ENCODE results near the gene DLX6. TPM values are rescaled to one million over a fixed set of nuclear protein-coding genes. Genes with fewer than 3 reads are reported as not detected.

The DLX6 gene
- polyA plus RNA-seq, 3 donors, result not detected

DNA sequence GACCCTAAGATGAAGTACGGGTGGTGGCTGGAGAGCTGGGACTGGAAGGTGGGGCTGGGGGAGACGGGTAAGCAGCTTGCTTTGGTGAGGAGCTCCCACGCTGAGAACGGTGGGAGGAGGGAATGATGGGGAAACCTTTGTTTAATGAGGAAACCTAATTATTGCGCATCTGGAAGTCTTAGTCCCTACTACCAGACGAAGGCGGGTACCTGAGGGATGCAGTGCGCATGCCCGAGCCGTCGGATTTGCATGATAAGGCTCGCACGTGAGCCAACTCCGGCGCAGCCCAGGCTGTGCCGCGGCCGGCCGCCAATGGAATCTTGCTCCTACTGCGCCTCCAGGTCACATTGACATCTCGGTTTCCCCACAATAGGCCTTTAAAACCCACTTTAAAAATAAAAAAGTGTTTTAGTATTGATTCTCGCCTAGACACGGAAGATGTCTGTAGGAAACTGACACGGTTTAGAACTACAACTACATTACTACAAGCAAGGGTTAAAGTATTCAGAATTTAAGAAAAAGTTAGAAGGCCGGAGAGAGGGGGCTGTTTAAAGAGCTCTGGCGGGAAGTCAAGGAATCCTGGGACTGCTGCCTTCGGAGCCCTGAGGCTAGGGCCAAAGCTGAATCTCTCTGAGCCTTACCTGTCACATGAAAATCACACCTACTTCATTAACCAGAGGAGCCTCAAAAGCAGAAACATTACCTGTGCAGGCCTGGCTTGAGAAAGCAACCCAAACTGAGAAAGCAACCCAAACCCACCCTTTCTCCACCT, 12.1 kb upstream of the DLX6 start:
- 5 to 13% (median 11%) methylated on average over 27 of the region's 27 CpGs for WGBS, 3 donors
- no peak overlapping the region for H3K27ac ChIP-seq (ENCODE audit: low read depth, low read length)

GRCh38 chr7:96993980-96994379, 11.4 kb upstream of the DLX6 start:
- H3K27ac ChIP-seq (ENCODE audit: low read depth, low read length), result no peak overlapping the region
- WGBS, 3 donors, result 11 to 45% (median 35%) methylated on average over 1 of the region's 1 CpG

DNA sequence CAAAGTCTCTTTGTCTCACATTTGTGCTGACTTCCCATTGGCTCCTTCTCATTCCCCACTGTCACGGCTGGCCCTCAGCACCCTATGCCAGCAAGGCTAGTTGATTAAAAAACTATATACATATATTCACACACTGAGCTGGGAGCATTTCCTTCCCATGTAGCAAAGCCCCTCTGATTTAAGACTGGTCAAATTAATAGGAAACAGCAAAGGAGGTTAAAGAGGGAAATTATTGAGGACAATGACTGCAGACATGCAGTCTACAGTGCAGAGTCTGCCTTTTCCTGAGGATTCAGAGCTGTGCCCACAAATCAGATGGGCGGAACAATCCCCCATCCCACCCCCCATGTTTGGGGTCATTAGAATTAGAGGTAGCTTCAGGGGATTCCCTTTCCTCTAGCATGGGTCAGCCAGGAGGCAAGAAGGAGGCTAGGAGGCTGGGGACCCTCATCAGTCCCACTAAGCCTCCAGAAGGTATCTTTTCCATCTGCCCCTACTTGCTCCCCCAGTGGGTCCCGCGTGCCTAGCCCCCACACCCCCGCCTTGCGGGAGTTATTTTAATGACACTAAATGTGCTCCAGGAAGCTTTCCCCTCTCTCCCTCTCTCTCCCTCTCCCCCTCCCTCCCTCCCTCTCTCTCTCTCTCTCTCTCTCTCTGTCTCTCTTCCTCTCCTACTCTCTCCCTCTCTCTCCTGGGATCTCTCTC, 9.8 kb upstream of the DLX6 start:
- 1 to 6% (median 6%) methylated on average over 6 of the region's 6 CpGs for WGBS, 3 donors
- H3K27ac ChIP-seq (ENCODE audit: low read depth, low read length), result no peak overlapping the region

GRCh38 chr7:96996111-96996957, 9.0 kb upstream of the DLX6 start:
- WGBS, 3 donors, result 3 to 4% (median 3%) methylated on average over 32 of the region's 32 CpGs
- no peak overlapping the region for H3K27ac ChIP-seq (ENCODE audit: low read depth, low read length)

DNA sequence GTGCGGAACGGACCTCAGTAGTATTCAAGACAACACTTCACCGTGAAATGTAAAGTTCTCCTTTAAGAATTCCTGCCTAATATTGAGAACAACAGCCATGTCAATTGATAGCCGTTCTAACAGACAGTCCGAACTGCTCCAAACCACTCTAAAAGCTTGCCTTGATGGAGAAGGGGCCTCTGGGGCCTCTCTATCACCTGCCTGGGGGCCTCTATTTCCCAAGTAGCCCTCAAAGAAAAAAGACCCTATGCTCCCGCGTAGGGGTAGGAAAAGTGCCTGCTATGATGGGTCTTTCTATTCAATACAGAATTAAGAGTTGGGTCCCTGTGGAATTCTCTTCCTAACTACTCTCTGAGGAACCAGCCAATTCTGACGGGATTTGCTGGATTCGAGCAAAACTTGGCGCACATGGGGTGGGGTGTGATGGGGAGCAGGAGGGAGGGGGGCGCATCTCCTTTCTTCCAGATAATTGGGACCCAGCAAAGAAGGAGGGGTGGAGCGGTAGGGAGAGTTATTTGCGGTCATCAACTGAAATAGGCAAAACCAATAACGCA, 8.3 kb upstream of the DLX6 start:
- 4 to 11% (median 8%) methylated on average over 14 of the region's 14 CpGs for WGBS, 3 donors
- no peak overlapping the region for H3K27ac ChIP-seq (ENCODE audit: low read depth, low read length)

DNA sequence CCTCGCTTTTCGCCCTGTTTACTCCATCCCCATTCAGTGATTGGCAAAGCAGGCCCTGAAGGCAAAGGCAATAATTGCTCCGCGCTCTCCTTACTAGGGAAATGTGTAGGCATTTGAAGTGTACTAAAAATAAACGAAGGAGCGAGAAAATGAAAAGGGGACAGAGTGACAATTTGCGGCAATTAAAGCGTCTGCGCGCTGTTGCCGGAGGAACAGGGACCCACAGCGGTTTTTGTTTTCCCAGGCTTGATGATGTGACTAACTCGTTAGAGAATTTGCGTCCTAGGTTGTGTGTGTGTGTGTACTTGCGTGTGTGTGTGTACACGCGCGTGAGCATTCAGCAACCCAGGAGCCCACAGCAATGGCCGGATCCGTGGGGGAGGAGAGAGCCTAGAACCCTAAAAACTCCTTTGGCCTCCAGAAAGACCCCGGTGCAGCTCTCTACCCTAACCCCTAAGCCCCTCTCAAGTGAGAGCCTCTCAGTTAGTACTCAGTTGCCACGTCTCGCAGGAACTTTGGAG, 7.8 kb upstream of the DLX6 start:
- H3K27ac ChIP-seq (ENCODE audit: low read depth, low read length), result no peak overlapping the region
- WGBS, 3 donors, result 5 to 12% (median 9%) methylated on average over 23 of the region's 23 CpGs

DNA sequence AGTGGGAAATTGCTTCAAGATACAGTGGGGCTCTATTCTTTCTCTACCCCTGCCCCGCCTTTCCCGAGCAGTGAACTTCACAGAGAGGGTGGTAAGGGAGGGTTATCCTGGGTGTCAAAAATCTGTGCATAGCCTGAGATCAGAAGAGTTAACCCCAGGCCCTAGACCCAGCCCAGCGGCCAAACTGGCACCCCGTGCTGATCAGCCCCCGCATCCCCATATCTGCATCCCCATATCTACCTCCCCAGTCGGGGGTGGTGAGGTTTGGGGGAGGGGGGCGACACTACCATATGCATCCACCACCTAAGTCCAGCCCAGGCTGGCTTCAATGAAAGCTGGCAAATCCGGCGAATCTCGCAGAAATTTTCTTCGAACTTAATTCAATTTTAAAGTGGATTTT, 7.0 kb upstream of the DLX6 start:
- 2 to 10% (median 8%) methylated on average over 11 of the region's 11 CpGs for WGBS, 3 donors
- H3K27ac ChIP-seq (ENCODE audit: low read depth, low read length), result no peak overlapping the region

DNA sequence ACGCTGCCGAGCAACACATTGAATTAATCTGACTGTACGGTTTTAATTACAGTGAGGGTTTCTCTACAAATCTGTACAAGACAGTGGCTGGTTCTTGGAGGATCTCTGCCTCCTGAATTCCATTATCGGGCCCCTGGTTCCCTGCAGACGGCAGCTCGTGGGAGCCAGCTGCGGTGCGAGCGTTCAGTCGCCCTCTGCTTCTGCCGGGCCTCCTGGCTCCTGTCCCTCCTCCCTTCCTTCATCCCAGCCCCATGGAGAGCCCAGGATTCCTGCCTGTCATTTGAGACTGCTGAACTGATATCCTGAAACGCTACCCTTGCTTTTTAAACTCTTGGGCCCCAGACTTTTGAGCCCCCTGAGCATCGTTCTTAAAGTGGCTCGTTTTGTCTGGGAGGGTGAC, 6.6 kb upstream of the DLX6 start:
- no peak overlapping the region for H3K27ac ChIP-seq (ENCODE audit: low read depth, low read length)
- 2 to 6% (median 2%) methylated on average over 14 of the region's 14 CpGs for WGBS, 3 donors

- H3K27ac ChIP-seq (ENCODE audit: low read depth, low read length), result no peak overlapping the region
- WGBS, 3 donors, result 15 to 20% (median 16%) methylated on average over 3 of the region's 3 CpGs
Measured at GRCh38 chr7:97001221-97001620, 4.1 kb upstream of the DLX6 start.

DNA sequence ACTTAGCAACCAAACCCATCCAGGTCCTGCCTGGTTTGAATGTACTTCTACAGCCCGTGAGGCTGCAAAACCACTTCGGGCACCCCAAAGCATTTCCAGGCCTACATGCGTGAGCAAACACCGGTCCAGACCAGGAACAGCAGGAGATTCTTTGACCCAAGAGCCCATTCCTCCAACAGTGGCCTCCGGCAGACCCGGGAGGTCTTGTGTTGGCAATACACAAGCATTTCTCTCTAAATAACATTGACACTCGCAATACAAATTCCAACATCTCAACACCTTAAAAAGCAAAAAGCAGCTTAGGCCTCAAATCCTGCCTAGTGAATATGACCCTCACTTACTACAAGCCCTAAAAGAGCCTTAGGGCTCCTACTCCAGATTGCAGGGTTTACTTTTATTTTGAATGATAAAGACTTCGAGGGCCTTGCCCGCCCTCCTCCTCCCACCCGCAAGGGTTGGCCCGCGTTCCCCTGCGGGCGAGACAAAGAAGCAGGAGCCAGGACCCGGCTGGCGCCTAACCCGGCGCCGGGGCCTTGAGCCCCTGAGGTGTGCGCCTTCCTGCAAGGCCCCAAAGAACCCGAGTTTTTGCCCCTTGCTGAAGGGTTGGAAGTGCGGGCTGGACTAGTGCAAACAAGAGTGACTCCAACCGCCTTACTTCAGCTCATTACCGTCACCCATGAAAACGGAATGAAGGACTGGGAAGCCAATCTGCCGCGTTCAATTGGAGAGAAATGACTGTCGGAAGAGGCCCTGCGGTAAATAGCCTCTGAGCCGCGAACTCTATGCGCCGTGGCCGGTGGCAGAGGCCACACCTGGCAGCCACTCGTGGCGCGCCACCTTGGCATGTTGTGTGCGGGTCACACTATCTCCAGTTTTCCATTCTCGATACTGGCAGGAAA, 3.4 kb upstream of the DLX6 start:
- WGBS, 3 donors, result 23 to 32% (median 31%) methylated on average over 39 of the region's 39 CpGs
- no peak overlapping the region for H3K27ac ChIP-seq (ENCODE audit: low read depth, low read length)

- H3K27ac ChIP-seq (ENCODE audit: low read depth, low read length), result no peak overlapping the region
Measured at GRCh38 chr7:97002555-97003261, 2.6 kb upstream of the DLX6 start.

GRCh38 chr7:97003262-97004246, 1.8 kb upstream of the DLX6 start:
- WGBS, 3 donors, result 4 to 9% (median 9%) methylated on average over 49 of the region's 49 CpGs
- H3K27ac ChIP-seq (ENCODE audit: low read depth, low read length), result no peak overlapping the region

More at GRCh38 chr7:97002555-97003261, 2.6 kb upstream of the DLX6 start:
- 6 to 16% (median 14%) methylated on average over 22 of the region's 22 CpGs for WGBS, 3 donors

DNA sequence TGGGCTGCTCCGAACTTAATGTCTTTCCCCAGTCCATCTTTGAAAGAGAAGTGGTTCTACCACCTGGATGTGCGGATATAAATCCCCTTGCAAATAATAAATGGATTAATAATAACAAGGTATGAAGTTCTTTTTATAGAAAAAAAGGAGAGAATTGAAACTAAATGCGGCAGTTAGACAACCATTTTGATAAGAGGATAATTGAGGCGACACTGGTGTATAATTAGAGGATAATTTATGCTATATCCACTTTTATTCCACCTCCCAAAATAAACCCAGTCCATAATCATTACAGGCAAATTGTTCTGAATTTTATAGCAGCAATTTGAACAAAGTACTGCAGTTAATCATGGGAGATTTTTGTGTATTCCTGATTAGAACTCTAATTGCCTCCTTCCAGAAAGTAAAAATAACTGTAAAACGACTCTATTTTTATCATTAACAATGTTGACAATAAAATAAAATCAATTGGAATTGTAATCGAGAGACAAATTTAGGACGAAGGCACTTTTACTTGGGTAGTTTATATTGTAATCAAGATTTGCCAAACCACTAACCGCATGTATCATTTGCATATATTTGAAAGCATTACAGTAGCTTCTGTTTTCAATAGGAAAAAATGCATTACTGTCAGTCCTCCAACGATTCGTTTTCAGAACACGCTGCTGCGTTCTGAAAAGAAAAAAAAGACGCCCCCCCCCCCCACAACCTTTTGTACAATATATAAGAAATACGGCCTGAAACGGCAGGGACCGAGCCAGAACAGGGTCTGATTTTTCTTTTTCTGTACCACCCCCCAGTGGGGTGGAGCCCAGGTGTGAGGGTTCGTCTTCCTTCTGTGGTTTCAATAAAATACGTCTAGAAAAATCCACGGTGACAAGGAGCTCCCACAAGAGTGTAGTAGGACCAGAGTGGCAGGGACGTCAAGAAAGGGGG, 838 bp upstream of the DLX6 start:
- no peak overlapping the region for H3K27ac ChIP-seq (ENCODE audit: low read depth, low read length)
- WGBS, 3 donors, result 5 to 9% (median 8%) methylated on average over 20 of the region's 20 CpGs

- WGBS, 3 donors, result 1 to 2% (median 2%) methylated on average over 56 to 83 of the region's 83 CpGs
Measured at GRCh38 chr7:97006055-97006815, 882 bp downstream of the DLX6 start.

More at GRCh38 chr7:97006055-97006815, 882 bp downstream of the DLX6 start:
- H3K27ac ChIP-seq (ENCODE audit: low read depth, low read length), result no peak overlapping the region
